Stimulated activated CD8-positive, alpha-beta memory T cell treated with anti-CD3 and anti-CD28 coated beads, Interleukin-2, amount 100 ng/mL, for 1 hour (primary cell): ENCODE measurements around the gene QKI.
"Not testable (repeated sequence)": the region's sequence is repeated elsewhere in the genome, so short reads cannot be mapped to it uniquely, and the experiment has no call there.

Source experiments
- DNase-seq, 2 donors: peaks; one replicate each; pipeline ENCODE4 v3.0.0-alpha.2; 2020; ENCODE audit warnings: low read depth in 2 of 2

QKI gene

DNA sequence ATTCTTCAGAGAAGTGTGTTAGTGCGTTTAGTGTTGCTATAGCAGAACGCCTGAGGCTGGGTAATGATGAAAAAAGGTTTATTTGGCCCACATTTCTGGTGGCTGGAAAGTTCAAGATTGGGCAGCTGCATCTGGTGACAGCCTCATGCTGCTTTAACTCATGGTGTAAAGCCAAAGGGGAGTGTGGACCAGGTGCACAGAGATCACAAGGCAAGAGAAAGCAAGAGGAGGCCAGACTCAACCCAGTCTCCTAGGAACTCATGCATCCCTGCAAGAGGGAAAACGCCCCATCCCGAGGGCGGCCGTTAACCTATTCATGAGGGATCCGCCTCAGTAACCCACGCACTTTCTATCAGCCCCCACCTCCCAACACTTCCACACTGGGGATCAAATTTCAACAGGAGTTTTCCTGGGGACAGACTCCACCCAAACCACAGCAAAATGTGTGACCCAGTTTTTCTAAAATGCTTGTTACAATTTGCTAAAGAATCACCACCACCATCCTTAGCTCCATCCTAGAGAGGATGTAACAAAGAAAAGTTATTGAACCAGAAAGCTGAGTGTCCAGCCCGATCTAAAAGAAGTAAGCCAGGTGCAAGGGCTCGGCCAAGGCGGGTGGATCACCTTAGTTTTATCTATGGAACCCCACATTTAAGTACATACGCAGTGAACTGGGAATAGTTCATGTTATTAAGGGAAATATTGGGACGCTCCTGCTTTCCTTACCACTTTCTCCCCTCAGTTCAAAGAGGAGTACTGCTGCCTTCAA lies 164.8 kb downstream of the QKI start:
- DNase-seq, result no peak

DNA sequence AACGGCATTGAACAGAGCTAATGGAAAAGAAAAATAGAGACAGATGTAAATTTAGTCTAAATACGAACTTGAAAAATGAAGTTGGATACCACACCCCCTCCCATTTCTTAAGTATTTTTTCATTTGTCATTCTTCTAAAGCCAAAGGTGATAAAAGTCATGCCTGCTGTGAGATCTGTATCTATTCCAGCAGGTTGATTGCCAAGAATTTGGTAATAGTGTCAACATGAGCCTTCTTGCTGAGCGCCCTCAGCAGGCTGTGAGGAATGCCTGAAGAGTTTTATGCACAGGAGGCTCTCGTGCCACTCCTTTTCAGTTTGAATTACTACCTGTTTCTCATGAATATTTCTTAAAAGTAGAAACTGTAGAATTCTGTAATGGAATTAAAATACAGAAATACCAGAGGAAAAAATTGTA lies 165.4 kb downstream of the QKI start:
- DNase-seq, result no peak

DNA sequence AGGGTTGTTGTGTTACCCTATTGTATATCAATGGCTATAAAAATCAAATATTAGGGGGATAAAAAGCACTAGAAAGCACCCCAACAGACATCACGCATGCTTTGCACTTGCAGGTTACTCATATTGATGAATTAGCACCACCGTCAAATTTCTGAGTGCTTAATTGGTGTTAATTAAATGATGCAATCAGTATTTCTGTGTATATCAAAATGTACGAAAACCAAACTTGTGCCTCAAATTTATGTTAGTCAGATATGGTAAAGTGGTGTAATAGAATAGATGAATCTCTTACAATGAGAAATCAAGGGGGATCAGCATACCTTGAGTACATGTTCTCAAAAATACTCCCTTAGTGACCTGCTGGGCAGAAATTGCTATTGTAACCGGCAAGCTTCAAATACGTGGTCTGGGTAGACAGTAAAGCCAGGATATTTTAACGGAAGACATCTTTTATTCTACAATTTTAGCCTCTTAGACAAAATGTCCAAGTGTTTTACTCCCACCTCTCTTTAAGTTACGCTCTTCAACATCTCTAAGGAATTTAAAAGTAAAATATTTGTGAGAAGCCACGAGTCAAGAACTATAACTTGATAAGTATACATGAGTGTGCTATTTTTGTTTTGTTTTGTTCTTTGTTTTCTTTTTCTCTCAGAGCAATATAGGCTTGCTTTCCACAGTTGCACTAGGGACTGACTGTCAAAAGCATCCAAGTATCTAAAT lies 166.0 kb downstream of the QKI start:
- DNase-seq, result no peak

DNA sequence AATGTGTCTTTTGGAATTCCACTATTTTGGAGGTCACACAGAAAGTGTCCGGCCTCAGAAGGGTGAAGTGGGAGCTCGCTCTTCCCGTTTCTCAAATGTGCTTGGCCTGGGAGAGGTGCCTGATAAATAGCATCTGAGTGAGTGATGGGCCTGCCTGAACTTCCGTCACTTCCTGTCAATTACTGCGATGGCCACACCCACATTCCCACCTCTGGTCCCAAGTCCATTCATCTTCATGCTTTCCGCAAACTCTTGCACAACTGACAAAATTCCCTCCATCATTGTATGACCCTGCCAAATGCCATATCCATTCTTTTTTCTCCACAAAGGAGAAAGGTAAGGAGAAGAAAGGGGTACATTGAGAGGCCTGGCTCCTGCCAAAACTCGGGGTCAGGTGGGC lies 169.0 kb downstream of the QKI start:
- no peak for DNase-seq

DNA sequence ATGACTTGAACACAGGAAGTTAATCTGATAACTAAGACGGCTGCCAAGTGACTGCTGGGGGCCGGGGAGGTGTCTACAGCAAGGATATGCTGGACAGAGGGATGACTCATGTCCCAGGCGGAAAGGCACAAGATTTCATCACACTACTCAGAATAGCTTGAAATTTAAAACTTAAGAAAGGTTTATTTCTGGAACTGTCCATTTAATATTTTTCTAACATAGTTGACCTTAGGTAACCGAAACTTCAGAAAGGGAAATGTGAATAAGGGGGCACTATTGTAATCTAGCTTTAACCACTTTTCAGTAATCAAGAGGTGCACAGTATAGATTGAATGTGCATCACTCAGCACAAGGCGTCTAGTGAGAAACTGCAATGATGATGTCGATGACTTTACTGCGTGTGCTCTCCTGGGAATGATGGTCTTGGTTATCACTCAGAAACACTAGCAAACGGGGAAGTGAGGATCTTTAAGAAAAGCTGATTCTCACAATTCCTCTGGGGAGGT lies 171.5 kb downstream of the QKI start:
- DNase-seq, result no peak

DNA sequence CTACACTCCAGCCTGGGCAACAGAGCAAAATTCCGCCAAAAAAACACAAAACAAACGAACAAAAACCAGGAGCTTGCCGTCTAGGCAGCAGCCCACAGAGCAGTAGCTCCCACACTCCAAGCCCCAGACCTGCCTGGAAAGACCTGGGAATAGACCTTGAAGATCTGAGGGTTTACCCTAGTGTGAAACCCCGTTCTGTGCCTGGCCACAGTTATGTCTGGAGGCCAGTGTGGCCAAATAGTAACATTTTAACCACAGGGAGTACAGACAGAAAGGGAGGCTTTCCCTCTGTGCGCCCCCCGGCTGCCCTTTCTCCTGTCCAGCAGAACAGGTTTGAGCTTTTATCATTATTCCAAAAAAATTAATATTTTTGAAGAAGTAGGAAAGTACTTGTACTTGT lies 172.4 kb downstream of the QKI start:
- DNase-seq, result no peak

DNA sequence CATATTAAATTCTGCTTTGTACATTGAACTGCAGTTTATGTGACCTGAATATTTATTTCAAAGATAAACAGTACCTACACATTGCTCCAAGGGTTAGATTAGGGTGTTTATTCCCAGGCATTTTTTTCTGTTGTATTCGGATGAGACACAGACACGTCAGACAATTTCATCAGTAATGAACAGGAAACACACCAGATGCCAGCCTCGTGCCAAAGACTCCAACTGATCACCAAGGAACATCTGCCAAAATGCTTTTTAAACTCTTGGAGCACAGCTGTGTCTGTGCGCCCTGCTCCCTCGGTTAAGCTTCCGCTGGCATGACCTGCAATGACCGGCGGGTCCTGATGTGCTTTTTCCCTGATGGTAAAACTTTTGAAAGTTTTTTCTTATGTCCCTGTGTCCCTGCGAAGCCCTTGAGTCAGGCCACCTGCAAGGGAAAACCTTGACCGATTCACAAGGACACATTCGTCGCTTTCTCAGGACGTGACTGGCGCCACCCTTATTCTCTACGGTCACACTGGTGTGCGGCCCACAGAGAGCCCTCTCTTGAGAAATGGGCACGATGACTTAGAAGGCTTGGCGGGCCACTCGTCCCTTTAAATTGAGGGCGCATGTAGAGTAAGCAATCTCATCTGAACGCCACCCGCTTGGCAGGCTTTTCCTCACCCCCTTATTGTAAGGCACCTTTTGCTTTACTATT lies 173.9 kb downstream of the QKI start:
- no peak for DNase-seq

DNA sequence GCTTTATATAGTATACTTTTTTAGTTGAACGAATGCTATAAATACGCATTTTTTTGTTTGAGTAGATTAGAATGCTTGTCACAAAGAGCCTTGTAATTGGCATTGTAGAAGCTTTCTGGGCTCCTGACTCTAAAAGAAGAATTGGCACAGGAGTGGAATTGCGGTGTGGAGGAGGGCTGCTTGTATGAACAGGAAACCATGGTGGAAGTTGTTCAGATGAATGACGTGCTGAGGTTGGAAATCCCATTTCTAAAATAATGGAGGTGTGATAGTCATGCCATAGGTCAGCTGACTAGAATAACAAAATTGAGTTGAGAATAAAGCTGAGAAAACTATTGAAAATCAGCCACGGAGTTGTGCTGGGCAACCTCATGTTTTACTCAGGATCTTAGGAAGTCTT lies 174.9 kb downstream of the QKI start:
- DNase-seq, result no peak

DNA sequence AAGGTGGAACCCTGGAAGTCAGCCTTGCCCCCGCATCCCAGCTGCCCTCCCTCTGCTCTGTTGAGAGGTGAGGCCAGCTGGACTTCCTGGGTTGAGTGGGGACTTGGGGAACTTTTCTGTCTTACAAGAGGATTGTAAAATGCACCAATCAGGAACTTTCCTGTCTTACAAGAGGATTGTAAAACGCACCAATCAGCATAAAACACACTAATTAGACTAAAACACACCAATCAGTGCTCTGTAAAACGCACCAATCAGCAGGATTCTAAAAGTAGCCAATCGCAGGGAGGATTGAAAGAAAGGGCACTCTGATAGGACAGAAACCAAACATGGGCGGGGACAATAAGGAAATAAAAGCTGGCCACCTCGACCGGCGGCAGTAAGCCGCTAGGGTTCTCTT lies 175.6 kb downstream of the QKI start:
- DNase-seq, result not testable (repeated sequence)

DNA sequence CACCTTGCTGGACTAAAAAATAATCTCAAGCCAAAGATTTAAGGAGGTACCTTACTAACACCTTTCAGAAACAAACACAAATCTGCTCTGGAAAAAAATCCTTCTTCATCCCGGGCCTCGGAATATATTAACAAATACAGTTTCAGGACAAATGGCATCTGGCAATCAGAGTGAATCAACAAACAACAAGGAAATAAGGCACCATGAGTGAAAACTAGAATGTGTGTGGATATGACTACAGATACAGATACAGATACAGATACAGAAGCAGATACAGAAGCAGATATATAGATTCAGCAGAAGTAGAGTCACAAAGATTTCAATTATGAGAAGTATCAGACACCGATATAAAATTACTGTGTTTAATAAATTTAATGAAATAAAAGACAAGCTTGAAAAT lies 178.4 kb downstream of the QKI start:
- DNase-seq, result no peak

DNA sequence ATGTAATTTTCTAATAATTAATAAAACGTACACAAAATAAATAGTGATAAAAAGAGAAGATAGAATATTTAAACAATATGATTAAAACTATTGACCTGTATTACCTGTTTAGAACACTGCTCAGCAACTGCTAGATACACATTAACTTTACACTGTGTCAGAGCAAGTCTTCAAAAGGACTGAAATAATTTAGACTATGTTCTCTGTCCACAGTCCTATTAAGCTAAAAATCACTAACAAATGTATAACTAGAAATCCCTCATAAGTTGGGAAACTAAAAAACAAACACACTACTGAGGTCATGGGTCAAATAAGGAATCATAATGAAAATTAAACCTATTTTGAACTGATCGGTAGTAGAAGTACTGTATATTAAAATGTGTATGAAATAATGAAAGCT lies 181.7 kb downstream of the QKI start:
- DNase-seq, result no peak

DNA sequence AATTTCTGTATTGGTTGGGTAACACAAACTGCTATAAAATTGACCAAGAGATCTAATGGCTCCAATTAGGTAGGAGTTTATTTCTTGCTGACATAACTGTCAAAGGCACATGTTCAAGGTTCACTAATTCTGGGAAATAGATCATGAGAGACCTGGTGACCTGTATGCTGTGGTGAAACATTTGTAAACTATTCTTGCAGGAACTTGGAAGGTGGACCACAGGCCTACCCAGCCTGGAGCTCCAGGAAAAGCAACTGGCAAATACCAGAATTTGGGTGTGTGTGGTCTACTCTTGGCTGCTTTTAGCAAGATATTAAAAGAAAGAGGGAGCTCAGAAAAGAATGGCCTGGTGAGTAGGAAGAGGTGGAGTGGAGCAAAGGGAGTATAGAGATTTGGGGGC lies 184.6 kb downstream of the QKI start:
- DNase-seq, result no peak

DNA sequence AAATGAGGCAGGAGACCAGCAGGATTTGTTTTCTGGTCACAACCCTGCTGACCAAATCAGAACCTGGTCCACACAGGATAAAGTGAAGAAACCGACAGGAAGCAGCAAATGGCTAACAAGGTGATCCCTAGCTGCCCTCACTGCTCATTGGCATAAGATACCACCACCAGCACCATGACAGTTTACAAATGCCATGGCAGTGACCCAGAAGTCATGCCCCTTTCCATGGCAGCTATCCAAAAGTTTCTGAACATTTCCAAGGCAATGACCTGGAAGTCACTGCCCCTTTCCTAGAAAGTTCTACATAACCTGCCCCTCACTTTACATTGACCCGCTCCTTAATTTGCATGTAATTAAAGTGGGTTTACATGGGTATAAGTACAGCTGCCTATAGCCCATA lies 185.2 kb downstream of the QKI start:
- no peak for DNase-seq

DNA sequence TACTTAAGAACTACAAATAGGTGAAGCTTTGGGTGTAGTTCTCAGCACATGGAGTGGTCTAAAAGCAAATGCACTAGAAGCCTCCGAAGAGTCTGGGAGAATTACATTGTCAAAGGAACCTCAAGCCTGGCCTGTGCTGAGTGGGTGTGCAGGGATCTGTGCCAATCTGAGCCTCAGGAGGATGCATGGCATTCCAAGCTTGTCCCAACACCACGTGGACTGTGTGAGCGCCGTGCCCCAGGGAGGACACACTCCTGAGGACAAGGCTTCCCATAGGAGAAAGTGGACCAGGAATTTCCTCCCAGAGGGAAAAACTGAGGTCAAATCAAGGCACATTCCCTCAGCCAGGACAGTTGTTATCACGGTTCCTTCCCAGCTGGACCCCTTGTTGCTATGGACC lies 185.8 kb downstream of the QKI start:
- DNase-seq, result no peak

DNA sequence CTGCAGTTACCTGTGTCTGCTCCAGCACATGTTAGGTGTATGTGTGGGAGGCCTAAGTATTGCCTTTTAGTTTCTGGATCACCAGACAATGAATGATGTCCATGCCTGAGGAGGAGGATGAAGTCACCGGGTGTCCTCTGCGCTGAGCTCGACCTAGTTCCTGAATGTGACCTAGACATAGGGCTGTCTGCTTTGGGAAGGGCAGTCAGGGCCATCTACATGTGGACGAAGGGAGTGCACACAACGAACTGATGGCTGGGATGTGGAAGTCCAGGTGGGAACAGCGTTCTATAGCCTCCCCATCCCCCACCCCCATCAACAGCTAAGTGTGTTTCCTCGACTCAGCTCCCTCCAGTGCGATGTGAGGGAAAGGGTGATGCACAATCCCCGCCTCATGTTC lies 186.3 kb downstream of the QKI start:
- DNase-seq, result no peak

DNA sequence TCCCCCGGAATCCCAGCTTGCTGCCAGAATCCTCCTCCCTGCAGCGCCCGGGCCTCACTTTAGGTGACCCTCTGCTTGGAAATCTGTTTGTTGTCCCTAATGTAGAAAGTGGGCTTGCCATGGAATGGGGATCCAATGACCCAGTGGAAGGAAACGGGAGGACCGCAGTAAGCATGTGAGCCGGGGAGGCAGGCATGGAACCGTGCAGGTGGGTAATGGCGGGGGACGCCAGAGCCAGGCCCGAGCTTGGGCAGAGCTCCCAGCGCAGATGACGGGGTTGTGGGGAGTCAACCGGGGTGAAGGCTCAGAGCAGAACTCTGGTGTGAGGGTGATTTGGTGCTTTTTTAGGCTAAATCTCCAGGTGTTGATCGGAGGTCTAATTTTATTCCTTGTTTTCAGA lies 188.3 kb downstream of the QKI start:
- DNase-seq, result no peak

DNA sequence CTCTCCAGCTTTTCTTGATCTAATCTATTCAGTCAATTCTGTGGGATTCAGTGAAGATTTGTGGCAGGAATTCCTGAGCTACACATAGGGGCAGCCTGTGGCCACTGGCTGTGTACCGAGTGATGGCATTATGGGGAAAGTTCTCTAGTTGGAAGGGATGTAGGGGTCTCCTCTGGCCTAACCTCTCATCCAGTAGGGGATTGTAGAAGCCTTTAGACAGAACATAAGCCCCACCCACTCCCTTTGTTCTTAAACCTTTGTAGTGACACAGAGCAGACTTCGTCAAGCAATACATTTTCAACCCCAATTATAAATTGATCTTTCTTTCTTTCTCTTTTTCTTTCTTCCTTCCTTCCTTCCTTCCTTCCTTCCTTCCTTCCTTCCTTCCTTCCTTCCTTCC lies 188.9 kb downstream of the QKI start:
- DNase-seq, result no peak

DNA sequence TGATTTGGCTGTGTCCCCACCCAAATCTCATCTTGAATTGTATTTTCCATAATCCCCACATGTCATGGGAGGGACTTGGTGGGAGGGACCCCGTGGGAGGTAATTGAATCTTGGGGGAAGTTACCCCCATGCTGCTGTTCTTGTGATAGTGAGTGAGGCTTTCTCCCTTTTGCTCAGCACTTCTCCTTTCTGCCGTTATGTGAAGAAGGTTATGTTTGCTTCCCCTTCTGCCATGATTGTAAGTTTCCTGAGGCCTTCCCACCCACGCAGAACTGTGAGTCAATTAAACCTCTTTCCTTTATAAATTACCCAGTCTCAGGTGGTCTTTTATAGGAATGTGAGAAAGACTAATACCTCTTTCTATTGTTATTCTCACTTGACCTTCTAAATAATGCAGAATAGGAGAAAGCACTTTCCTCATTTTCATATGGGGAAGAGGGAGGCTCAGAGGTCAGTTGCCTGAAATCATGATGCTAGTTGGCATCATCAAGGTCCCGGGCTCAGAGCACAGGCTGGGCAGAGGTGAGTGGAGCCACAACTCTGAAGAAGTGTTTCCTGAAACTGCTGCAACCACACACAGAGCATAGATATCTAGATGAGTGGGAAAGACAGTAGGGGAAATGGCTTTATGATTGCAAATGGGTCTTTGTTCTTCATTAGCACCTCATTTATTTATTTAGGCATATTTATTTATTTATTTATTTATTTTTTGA lies 191.0 kb downstream of the QKI start:
- DNase-seq, result no peak

DNA sequence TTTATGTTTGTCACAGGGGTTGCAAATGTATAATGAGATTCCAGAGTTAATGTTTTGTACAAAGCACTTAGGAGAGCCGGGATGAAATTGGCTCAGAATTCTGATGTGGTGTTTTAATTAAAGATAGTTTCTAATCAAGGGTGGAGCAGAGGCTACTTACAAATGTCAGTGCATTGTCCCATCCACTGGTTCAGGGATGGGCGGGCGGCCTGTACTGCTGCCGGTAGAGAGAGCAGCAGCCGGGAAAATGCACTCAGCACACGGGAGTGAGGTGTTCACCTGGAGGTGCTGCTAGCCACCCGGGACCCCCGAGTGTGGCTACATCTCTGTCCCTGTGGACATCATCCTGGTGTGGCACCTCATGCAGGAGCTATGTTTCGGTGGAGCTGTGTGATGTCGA lies 193.3 kb downstream of the QKI start:
- no peak for DNase-seq

DNA sequence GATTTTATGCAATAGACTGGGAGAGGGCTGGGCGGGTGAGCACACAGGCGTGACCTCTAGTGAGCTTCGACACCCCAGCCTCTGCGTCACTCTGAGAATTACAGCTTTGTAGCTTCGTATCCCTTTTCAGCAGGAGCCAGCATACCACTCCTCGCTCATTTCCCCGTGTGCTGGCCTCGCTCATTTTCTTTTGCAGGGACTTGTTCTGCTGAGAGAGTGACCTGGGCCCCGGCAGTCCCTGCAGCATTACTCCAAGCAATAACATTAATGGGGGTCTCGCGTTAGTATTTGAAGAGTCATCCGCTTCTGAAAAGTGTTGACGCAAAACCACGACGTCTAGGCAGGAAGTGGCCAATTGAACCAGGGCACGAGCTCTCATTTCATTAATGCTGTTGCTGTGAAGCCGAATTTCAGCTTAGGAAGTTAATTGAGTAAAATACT lies 193.7 kb downstream of the QKI start:
- no peak for DNase-seq

DNA sequence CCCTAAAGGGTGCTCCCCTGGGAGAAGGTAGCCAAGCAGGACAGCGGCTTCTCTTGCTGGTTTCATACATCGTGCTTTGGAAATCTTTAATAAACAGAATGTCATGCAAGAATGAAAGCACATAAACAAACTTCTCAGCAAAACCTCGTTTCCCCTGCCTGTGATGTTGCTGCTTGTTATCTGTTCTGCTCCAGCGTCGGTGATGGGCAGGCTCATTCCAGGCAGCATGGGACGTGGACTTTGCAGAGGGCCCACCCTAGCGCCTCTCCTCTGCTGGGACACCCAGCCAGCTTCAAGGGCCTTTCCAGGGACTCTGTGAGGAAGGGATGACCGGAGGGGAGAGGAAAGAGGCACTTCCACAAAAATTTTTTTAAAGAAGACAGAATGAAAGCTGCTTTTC lies 197.7 kb downstream of the QKI start:
- DNase-seq, result no peak

DNA sequence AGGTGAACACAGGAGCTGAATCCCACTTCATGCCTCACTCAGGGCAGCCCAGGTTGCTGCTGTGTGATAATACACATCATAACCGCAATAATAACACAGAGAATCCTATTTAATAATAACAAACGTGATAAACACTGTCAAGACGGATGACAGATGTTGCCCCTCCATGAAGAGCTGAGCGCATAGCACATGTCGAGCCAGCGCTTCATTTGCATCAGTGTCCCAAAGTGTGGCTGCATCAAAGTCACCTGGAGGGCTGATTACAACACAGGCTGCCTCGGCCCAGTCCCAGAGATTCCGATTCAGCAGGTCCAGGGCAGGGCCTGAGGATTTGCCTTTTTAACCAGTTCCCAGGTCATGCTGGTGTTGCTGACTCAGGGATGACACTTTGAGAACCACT lies 198.5 kb downstream of the QKI start:
- DNase-seq, result no peak
